ENCODE data around the gene RALGPS2.

GRCh38 chr1:178945763-178946266 lies 220.8 kb downstream of the RALGPS2 start:
- no peak for TF ChIP-seq CTCF (IDR thresholded peaks at IDR 0.05; ENCODE audit: low read depth, low read length)
- TF ChIP-seq EZH2phosphoT487 (IDR thresholded peaks at IDR 0.05; ENCODE audit: low read depth): no peak

Data from OCI-LY3 (cell line).